Omental fat pad (tissue), 4 donors: ENCODE data around the gene CSGALNACT2. TPM values are rescaled to one million over a fixed set of nuclear protein-coding genes. Genes with fewer than 3 reads are reported as not detected.

Experiments used
- ATAC-seq: fragments of 150-250 bp; one replicate; pipeline ENCODE4 v1.9.1; 2016; ENCODE audit warnings: mild to moderate bottlenecking, moderate library complexity; ENCODE audit not compliant: low FRiP score
- DNase-seq: peaks from one replicate; pipeline ENCODE4 v3.0.0-alpha.2; 2019; ENCODE audit warnings: low spot score
- CTCF ChIP-seq, 3 donors: fragments of 450-650 bp; IDR thresholded peaks; one replicate each; pipeline ENCODE4 v1.5.1; 2016 to 2017; ENCODE audit warnings: antibody characterized with exemption in 3 of 3, mild to moderate bottlenecking in 3 of 3, moderate library complexity in 2 of 3
- total RNA-seq, 4 donors: library from RNA; depleted of rRNA; stranded (reverse); fragments of >200 nt; gene quantifications; one replicate each; pipeline ENCODE4 v1.1.0, GENCODE V29; 2016

Gene CSGALNACT2
- total RNA-seq, 4 donors from 2014 or later, result 22.0 to 45.8 (median 37.9) TPM

- no peak for ATAC-seq
- no peak for TF ChIP-seq CTCF (IDR thresholded peaks at IDR 0.05)
- no peak for DNase-seq
These were observed 13.1 kb downstream of the CSGALNACT2 start for GRCh38 chr10:43151371-43151770.

GRCh38 chr10:43153901-43154300 is 15.7 kb downstream of the CSGALNACT2 start:
- DNase-seq, result no peak
- TF ChIP-seq CTCF (IDR thresholded peaks at IDR 0.05), result no peak
- no peak for ATAC-seq

- no peak for ATAC-seq
- TF ChIP-seq CTCF (IDR thresholded peaks at IDR 0.05), result no peak
- no peak for DNase-seq
These were observed 17.0 kb downstream of the CSGALNACT2 start for GRCh38 chr10:43155221-43155620.

- no peak for DNase-seq
- no peak for TF ChIP-seq CTCF (IDR thresholded peaks at IDR 0.05)
- no peak for ATAC-seq
These were observed 17.5 kb downstream of the CSGALNACT2 start for GRCh38 chr10:43155741-43156140.

- ATAC-seq (no peak), DNase-seq (no peak)
- no peak for TF ChIP-seq CTCF (IDR thresholded peaks at IDR 0.05)
These were observed 18.5 kb downstream of the CSGALNACT2 start for GRCh38 chr10:43156590-43157341.

GRCh38 chr10:43158636-43159035 is 20.4 kb downstream of the CSGALNACT2 start:
- no peak for ATAC-seq
- DNase-seq, result no peak
- TF ChIP-seq CTCF (IDR thresholded peaks at IDR 0.05), result no peak
